NCI-H1694 (cell line): Measurements from ENCODE around the gene IYD.
"Not testable (repeated sequence)": the region's sequence is repeated elsewhere in the genome, so short reads cannot be mapped to it uniquely, and the experiment has no call there.

Source experiments
- DNase-seq: peaks from one replicate; lab custom pipeline; 2025; lab: John Stamatoyannopoulos, UW

Gene IYD

DNA sequence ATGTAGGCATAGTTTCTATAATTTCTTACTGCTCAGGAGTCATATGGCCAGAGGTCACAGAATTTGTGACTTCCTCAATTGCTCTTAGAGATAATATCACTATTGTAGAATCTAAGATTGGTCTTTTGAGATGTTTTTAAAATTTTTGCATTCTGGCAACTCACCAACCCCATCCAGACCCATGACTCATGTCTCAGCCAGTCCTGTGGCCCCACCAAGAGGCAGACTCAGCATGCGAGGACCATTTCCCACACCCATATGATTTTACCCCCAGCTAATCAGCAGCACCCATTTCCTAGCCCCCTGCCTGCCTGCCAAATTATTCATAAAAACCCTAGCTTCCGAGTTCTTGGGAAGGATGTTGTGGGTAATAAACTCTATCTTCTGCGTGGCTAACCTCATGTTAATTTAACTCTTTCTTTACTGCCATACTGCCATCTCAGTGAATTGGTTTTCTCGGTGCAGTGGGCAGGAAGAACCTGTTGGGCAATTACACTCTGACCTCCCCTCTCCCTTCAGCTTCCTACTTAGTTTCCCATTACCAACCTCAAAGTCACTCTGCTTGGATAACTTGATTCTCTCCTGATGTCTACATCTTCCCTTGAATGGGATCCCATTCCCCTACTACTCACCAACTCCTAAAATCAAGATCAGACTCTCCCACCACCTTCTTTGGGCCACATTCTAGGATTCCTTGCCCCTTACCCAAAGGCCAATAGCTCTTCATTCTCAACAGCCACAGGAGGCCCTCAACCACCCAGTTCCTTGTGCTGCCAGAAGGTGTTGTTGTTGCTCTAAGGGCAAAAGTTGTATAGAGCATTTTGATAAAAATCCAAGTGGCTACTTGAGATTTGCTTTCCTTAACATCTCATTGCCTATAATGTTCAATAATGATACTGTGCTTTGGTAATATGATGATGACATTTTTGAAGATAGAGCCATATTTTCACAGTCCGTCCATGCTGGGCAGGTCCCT is 16.2 kb upstream of the IYD start:
- DNase-seq = no peak

DNA sequence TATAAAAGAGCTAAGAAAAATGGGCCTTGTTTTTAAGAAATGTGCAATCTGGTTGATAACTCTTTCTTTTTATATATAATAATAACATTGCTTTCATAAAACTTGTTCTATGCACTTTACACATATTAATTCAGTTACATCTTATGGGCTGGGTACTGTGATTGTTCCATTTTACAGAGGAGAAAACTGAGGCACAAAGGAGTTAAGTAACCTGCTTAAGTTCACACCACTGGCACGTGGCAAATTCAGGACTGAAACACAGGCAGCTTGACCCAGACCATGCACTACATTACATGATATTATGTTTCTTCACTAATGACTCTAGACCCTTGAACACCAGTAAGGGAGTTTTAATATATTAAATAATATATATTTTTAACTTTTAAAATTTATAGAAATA is 15.4 kb upstream of the IYD start:
- no peak for DNase-seq

DNA sequence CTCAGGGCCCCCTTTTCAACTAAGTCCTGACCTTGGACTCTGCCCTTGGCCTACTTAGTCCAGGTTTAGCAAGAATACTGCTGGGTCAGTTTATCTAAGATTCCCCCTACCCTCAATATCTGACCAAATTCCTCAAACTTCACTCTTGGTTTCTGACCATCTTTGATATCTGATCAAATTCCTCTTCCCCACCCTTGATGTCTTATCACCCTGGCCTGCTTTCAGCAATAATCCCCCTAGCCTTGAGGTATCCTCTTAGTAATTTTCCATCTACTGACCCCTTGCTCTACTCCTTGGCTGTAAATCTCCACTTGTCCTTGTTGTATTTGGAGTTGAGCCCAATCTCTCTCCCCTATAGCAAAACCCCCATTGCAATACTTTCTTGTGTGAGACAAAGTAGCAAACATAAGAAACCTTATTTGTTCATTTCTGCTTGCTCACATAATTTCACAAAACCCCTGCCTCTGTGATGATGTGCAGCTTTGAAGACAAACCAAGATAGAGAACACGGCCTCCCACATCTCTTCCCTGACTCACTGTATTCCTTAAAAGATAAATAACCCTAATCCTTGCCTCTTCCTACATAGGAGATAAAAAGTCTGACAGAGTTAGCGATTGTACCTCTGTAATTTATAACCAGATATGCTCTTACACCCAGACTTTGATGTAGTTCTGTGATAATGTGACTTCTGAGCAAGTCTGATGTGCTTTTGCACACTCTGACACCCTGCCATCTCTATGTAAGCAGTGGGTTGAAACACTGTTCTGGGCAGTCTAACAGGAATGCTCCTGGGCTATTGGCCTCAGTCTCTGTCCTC is 13.8 kb upstream of the IYD start:
- no peak for DNase-seq

DNA sequence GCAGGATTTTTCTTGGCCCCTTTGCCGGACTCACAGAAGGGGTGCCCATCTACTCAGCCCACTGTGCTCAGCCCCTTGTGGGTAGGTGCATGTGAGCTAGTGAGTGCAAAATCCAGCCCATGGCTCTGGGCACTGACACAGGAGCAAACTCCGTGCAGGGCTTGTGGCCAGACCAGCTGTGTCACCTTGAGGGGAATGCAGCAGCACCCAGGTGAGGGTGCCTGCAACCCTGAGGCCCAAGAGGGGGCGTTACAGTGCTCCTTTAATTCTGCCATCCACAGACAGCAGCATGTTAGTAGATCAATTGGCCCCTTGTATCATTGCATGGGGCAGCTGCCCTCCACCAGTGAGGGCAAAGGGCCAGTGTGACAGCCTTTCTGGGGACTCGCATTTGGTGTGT is 12.9 kb upstream of the IYD start:
- no peak for DNase-seq

DNA sequence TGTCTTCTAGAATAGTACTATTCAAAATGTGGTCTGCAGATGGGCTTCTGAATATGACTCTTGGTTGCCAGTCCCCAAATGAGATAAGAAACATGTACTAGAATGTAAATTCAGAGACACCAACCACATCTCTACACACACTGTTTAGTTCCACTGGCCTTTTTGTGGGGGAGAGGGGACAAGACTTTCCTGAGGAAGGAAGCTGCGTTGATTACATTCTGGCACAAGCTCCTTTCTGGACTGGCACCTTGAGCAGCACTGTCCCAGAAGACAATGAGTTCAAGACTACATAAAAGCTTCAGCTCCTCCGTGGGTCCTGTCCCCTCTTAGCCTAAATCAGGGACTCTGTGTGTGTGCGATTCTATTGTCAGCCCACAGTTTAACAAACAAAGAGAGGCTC is 6.9 kb upstream of the IYD start:
- DNase-seq = no peak

DNA sequence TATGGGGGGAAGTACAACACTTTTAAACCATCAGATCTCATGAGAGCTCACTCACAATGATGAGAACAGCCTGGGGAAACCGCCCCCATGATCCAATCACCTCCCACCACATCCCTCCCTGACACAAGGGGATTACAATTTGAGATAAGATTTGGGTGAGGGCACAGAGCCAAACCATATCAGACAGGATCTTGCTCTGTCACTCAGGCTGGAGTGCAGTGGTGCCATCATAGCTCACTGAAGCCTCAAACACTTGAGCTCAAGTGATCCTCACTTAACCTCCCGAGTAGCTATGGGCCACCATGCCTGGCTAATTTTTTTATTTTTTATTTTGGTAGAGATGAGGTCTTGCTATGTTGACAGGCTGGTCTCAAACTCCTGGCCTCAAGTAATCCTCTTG is 5.1 kb upstream of the IYD start:
- DNase-seq = no peak

DNA sequence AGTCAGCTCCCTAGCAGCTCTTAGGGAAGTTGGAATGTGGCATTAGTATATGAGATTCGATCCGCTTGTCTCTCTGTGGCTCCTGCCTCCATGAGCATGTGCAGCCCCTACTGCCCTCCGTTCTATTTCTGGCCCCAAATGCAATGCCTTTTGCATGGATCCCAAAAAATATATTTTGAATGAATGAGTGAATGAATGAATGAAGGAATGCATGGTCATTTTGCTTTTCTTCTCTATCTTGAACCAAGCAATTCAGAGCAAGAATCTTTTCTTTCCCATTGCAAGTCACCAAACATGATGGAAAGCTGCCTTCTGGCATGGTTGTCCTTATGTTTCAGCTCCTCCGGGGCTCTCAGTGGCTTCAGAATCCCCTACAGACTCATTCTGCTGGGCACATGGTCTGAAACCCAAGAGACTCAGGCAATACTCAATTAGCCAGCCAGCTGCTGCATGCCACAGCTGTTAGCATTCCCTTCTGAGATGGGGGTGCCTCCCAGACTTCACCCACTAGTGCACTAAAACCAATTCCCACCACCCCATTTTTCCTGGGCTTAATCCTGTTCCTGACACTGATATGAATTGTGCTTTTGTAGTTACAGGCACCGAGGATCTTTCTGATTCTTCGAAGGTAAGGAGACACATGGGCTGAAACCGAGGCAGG is 2.6 kb upstream of the IYD start:
- DNase-seq = no peak

DNA sequence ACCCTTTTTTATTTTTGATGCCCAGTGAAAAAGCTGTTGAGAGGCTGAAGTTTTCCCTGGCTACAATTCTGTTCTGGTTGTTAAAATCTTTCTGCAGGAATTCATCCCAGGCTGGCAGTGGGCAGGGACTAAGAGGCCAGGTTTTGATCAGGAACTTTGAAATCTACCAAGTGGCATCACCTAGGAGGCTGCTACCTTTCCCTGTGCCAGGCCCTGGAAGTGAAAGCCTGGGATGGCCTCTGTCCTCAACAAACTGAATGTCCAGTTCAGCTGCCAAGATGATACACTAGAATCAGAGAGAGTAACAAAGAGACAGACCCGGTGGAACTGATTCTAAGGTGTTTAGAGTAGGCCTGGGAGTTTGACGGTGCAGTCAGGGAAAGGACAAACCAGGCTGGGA is 596 bp downstream of the IYD start:
- no peak for DNase-seq

DNA sequence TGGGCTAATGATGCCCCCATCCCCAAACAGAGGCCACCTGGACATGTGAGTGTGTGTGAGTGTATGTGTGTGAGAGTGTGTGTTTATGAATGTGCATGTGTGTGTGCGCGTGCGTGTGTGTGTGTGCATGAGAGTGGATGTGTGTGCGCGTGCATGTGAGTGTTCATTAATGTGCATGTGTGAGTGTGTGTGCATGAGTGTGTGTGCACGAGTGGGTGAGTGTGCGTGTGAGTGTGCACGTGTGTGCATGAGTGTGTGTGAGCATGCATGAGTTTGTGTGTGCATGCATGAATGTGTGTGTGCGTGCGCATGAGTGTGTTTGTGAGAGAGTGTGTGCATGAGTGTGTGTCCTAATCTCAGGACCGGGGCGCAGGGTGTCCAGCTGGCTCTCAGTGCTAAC is 1.3 kb downstream of the IYD start:
- DNase-seq = no peak

DNA sequence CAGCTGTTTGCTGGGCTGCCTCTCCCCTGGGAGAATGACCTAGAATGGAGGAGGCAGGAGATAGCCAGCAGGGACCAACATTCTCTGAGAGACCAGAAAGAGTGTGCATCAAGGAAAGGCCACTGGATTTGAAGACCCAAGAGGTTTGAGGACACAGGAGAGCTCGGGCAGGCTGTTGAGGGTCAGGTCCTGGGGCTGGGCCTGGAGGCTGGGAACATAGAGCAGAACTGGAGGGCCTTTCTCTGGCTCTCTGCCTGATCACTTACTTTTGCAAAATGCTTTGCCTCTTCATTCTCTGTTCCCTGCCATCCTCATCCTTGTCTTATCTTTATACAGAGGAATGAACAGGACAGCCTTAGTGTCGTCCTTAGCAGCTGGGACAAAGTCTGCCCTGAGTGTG is 2.5 kb downstream of the IYD start:
- DNase-seq = no peak

DNA sequence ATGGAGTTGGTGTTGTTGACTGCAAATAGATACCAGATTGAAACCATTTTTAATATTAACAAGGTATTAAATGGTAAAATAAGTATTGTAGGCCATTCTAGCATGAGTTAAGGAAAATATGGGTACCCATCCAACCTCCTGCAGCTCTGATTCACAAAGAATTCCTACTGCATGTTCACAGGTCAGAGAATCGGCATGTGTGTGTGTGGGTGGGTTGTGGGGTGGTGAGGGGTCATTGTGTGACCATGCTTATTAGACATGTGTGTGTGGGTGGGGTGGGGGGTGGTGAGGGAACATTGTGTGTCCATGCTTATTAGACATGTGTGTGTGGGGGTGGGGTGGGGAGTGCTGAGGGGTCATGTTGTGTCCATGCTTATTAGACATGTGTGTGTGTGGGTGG is 3.2 kb downstream of the IYD start:
- no peak for DNase-seq

DNA sequence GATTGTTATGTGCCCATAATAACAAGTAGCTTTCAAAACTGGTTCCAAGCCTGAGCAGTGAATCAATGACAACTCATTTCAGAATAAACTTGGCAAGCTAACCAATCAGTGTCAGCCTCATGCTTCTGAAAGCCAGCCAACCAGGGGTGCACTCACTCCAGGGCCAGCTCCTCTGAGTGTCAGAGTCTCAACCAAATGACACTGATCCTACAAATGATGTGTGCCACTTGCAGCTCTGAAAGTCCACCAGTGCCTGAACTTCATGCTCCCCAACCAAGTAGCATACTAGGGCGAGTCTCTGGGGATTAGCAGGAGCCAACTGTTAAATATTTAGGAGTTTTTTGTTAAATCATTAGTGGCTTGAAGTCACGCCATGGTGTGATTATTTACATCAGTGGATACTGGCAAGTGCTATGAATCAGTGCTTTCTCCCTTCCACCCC is 4.5 kb downstream of the IYD start:
- no peak for DNase-seq

DNA sequence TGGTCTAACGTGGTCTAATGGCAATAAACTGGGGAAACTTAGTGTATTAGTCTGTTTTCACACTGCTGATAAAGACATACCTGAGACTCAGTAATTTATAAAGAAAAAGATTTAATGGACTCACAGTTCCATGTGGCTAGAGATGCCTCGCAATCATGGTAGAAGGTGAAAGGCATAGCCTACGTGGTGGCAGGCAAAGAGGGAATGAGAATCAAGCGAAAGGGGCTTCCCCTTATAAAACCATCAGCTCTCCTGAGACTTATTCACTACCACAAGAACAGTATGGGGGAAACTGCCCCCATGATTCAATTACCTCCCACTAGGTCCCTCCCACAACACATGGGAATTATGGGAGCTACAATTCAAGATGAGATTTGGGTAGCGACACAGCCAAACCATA is 5.5 kb downstream of the IYD start:
- DNase-seq = not testable (repeated sequence)

DNA sequence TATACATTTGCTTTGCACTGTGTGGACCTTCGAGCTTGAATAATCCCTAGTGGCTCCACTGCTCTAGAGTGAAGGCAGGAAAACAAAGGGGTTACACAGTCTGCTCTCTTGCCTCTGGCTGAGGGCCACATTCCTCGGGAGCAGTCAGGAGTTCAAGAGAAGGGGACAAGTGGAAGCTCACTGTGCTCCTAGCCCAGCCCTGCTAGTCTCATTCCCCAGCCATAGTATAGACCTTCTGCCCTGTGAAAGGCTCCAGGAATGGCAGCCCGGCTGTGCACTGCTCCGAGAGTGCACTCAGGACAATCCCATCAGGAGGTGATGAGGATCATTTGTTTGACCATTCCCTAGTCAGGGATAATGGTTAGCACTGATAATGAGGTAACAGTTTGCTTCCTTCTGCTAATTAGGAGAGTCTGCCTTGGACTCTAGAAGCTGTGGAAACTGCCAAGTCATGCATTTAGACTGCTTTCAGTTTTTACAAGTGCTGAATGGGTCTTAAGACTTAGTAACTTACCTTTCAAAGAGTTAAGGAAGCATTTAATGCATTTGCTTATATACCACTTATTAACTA is 8.5 kb downstream of the IYD start:
- no peak for DNase-seq

DNA sequence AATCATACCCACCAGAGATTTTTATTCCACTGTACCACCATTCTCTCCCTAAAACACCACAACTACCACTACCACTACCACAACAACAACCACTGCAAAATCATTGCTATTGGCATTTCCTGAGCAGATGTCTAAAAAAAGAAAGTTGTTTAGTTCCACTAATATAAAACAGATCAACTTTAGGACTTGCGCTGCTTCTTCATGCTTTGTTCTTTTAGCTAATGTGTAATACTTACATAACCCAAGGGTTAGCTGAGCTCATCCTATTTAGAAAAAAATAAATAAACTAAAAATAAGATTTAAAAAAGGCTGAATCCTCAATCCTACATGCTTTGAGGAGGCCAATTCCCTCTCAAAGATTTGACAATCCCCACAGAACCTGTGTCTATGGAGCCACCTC is 11.4 kb downstream of the IYD start:
- no peak for DNase-seq

DNA sequence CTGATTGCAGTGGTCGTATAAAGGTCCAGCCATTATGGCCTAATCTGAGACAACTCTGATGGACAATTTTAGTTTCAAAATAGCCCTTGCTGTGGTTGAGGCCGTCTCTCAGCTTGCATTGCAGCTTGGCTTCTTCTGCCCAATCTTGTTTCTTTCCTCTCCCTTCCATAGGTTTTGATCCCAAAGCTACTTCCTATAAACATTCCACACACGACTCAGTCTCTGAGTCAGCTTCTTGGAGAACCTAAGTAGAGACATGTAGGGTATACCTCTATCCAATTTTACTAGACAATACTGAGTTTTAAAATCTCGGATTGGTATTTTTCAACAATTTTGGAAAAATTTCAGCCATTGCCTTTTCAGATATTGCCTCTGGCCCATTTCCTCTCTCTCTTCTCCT is 13.4 kb downstream of the IYD start:
- DNase-seq = no peak

DNA sequence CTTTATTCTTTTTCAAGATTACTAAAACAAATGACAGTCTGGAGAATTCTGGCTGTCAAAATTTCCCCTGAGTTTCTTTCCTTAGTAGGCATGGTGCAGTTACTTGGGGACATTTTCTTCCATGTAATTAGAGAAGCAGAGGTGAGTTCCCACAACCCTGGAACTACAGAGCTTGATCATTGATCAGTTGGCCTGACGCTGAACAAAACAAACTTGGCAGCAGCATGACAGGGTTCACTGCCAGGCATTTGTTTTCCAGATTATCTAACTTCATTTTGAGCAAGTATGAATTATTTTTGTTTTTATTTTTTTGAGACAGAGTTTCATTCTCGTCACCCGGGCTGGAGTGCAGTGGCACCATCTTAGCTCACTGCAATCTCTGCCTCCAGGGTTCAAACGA is 22.6 kb downstream of the IYD start:
- DNase-seq = no peak

DNA sequence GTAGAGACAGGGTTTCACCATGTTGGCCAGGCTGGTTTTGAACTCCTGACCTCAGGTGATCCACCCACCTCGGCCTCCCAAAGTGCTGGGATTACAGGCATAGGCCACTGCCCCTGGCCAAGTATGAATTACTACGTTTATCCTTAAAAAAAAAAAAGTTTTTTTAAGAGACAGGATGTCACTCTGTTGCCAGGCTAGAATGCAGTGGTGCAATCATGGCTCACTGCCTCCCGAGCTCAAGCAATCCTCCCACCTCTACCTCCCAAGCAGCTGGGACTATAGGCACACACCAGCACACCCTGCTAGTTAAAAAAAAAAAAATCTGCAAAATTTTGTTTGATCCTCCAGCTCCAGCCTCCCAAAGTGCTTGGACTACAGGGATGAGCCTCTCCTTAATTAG is 23.1 kb downstream of the IYD start:
- no peak for DNase-seq

DNA sequence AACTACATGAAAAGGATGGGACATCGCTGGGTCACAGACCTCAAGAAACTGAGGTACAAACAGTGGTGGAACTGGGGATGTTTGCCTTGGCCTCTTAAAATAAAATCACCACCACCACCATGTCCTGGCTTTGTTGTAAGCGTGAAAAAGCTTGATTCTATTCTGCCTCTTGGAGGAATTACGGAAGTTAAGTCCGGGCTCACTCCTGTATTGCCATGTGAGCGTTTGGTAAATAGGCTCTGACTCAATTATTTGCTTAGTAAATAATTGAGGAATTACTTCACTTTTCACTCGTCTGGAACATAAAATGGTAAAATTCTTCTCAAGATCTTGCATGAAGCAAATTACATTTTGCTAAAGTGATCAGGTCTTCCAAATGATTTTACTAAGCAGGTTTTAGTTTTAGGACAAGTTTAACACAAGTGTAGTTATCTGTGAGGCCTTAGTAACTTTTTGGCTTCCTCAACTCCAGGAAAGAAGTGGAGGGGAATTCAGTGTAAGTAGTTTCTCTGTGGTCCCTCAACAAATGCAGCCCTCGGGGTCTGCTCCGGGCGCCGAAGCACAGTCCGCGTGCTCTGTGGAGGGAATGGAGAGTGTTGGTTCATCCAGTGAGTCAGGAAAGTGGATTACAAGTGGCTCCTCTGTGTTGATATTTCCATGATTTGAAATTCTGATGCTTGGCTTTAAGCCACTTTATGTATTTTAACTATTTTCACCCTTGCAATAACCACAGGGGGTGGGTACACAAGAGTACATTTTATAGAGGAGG is 23.8 kb downstream of the IYD start:
- no peak for DNase-seq

DNA sequence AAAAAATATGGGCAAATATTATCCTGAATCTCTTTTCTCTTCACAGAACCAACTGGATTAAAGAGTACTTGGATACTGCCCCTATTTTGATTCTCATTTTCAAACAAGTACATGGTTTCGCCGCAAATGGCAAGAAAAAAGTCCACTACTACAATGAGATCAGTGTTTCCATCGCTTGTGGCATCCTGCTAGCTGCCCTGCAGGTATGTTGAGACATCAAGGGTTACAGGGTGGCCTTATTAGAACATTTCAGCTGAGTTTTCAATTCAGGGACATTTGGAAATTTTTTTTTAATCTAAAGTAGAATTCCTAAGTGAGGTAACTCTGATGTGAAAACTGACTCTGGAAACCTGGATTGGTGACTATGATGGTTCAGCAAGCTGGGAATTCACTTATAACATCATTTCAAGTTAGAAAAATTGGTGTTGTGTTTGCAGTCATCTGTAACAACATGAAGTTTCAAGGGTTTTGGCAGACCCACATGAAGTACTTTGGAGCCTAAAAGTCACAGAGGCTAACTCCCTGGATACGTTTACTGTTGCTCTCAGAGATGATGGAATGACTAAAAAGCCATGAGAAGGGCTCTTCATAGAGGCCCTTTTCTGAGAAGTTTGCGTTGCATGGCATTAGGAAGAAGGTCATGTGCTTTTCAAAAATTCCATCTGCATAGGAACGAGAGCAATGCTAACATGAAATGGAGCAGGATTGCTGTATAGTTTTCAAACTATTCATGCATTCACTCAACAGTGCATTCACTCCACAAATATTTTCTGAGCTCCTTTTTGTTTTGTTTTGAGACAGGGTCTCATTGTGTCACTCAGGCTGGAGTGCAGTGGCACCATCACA is 25.5 kb downstream of the IYD start:
- no peak for DNase-seq

DNA sequence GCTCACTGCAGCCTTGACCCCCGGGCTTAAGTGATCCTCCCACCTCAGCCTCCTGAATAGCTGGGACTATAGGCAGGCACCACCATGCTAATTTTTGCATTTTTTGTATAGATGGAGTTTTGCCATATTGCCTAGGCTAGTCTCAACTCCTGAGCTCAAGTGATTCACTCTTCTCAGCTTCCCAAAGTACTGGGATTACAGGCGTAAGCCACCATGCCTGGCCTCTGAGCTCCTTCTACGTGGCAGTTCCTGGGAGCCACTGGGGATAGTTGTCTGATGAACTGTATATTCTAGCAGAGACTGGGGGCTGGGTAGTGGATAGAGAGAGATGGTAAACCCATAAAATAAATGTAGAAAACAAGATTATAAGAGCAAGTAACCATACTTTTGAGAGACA is 26.1 kb downstream of the IYD start:
- DNase-seq = no peak
